ENCODE data around the gene ADAMTS10.

The ADAMTS10 gene

GRCh38 chr19:8585894-8586750 lies 24.4 kb downstream of the ADAMTS10 start:
- H3K4me3 ChIP-seq (ENCODE audit: low read depth, low read length) = no peak overlapping the region
- H3K79me2 ChIP-seq (ENCODE audit: control insufficient read depth, insufficient read depth, low read length, poor library complexity) = no peaks in the 10 kb centered on the region
- H3K9me3 ChIP-seq (ENCODE audit: insufficient read depth, low read depth, low read length) = no peaks in the 10 kb centered on the region
- no peak overlapping the region for H2BK120ac ChIP-seq (ENCODE audit: insufficient read depth, low read length, poor library complexity)
- no peak overlapping the region for H2BK12ac ChIP-seq (ENCODE audit: low read length)
- WGBS (ENCODE audit: extremely low coverage, insufficient coverage, insufficient read length) = no CpG with 5 or more reads among the region's 34 CpGs
- H3K27me3 ChIP-seq (ENCODE audit: insufficient read depth, low read length) = peaks cover 2% of the 10 kb centered on the region
- no peak overlapping the region for H3K4ac ChIP-seq (ENCODE audit: low read depth, low read length)
- no peak overlapping the region for H3K4me2 ChIP-seq (ENCODE audit: low read length)
- H3K79me1 ChIP-seq (ENCODE audit: low read length) = no peaks in the 10 kb centered on the region
- H3K27ac ChIP-seq (ENCODE audit: low read depth, low read length) = no peak overlapping the region
- no peak overlapping the region for H3K9ac ChIP-seq (ENCODE audit: low read length)
- H3K23ac ChIP-seq (ENCODE audit: low read length) = no peak overlapping the region
- no peak overlapping the region for H3K14ac ChIP-seq (ENCODE audit: low read length)
- H4K12ac ChIP-seq (ENCODE audit: low read depth, low read length) = no peak overlapping the region
- H4K8ac ChIP-seq (ENCODE audit: low read depth, low read length) = no peak overlapping the region
- H2BK5ac ChIP-seq (ENCODE audit: low read depth, low read length, poor library complexity) = no peak overlapping the region
- H3K4me1 ChIP-seq (ENCODE audit: control insufficient read depth in 1 of 2, insufficient read depth in 2 of 2, low read length in 2 of 2) = peaks cover 0 to 3% of the 10 kb centered on the region in 2 experiments
- H2AK5ac ChIP-seq (ENCODE audit: low read length) = no peak overlapping the region
- H2AFZ ChIP-seq (ENCODE audit: insufficient read depth, low read length, poor library complexity) = no peak overlapping the region
- DNase-seq = peak; percentile 51 to 77
- no peak overlapping the region for H4K91ac ChIP-seq (ENCODE audit: low read depth, low read length)
- no peaks in the 10 kb centered on the region for H3K36me3 ChIP-seq (ENCODE audit: control insufficient read depth in 1 of 2, insufficient read depth in 2 of 2, low read length in 2 of 2)
- no peak overlapping the region for H3K18ac ChIP-seq (ENCODE audit: low read length)

- Histone ChIP-seq H2BK12ac (ENCODE audit: low read length) (no peak overlapping the region), H3K79me2 (ENCODE audit: control insufficient read depth, insufficient read depth, low read length, poor library complexity) (no peaks in the 10 kb centered on the region), H2BK120ac (ENCODE audit: insufficient read depth, low read length, poor library complexity) (no peak overlapping the region)
Observed at GRCh38 chr19:8584965-8585893, 25.3 kb downstream of the ADAMTS10 start.

GRCh38 chr19:8580710-8581281 lies 29.7 kb downstream of the ADAMTS10 start:
- H4K91ac ChIP-seq (ENCODE audit: low read depth, low read length) = no peak overlapping the region
- H3K18ac ChIP-seq (ENCODE audit: low read length) = no peak overlapping the region
- peaks cover 0 to 3% of the 10 kb centered on the region in 2 experiments for H3K4me1 ChIP-seq (ENCODE audit: control insufficient read depth in 1 of 2, insufficient read depth in 2 of 2, low read length in 2 of 2)
- H3K79me2 ChIP-seq (ENCODE audit: control insufficient read depth, insufficient read depth, low read length, poor library complexity) = no peaks in the 10 kb centered on the region
- H2BK120ac ChIP-seq (ENCODE audit: insufficient read depth, low read length, poor library complexity) = no peak overlapping the region
- no CpG with 5 or more reads among the region's 21 CpGs for WGBS (ENCODE audit: extremely low coverage, insufficient coverage, insufficient read length)
- H2BK12ac ChIP-seq (ENCODE audit: low read length) = no peak overlapping the region
- peak; percentile 78 to 91 for DNase-seq
- no peak overlapping the region for H3K27ac ChIP-seq (ENCODE audit: low read depth, low read length)
- H3K4me2 ChIP-seq (ENCODE audit: low read length) = no peak overlapping the region
- H3K9me3 ChIP-seq (ENCODE audit: insufficient read depth, low read depth, low read length) = peaks cover 5% of the 10 kb centered on the region
- no peaks in the 10 kb centered on the region for H3K36me3 ChIP-seq (ENCODE audit: control insufficient read depth in 1 of 2, insufficient read depth in 2 of 2, low read length in 2 of 2)
- H3K4me3 ChIP-seq (ENCODE audit: low read depth, low read length) = no peak overlapping the region
- H3K9ac ChIP-seq (ENCODE audit: low read length) = no peak overlapping the region
- H2AK5ac ChIP-seq (ENCODE audit: low read length) = no peak overlapping the region
- no peak overlapping the region for H3K23ac ChIP-seq (ENCODE audit: low read length)
- no peak overlapping the region for H2AFZ ChIP-seq (ENCODE audit: insufficient read depth, low read length, poor library complexity)
- H3K27me3 ChIP-seq (ENCODE audit: insufficient read depth, low read length) = no peaks in the 10 kb centered on the region
- H3K4ac ChIP-seq (ENCODE audit: low read depth, low read length) = no peak overlapping the region
- no peak overlapping the region for H3K14ac ChIP-seq (ENCODE audit: low read length)
- H4K12ac ChIP-seq (ENCODE audit: low read depth, low read length) = no peak overlapping the region
- no peak overlapping the region for H2BK5ac ChIP-seq (ENCODE audit: low read depth, low read length, poor library complexity)
- H4K8ac ChIP-seq (ENCODE audit: low read depth, low read length) = no peak overlapping the region
- H3K79me1 ChIP-seq (ENCODE audit: low read length) = no peaks in the 10 kb centered on the region

More at GRCh38 chr19:8584965-8585893, 25.3 kb downstream of the ADAMTS10 start:
- Histone ChIP-seq H3K27me3 (ENCODE audit: insufficient read depth, low read length) (no peaks in the 10 kb centered on the region), H3K4me3 (ENCODE audit: low read depth, low read length) (no peak overlapping the region), H3K9ac (ENCODE audit: low read length) (no peak overlapping the region), H3K14ac (ENCODE audit: low read length) (no peak overlapping the region), H4K12ac (ENCODE audit: low read depth, low read length) (no peak overlapping the region), H3K36me3 (ENCODE audit: control insufficient read depth in 1 of 2, insufficient read depth in 2 of 2, low read length in 2 of 2) (no peaks in the 10 kb centered on the region), H3K4ac (ENCODE audit: low read depth, low read length) (no peak overlapping the region), H3K9me3 (ENCODE audit: insufficient read depth, low read depth, low read length) (peaks cover under 1% of the 10 kb centered on the region), H3K18ac (ENCODE audit: low read length) (no peak overlapping the region), H4K91ac (ENCODE audit: low read depth, low read length) (no peak overlapping the region), H3K4me1 (ENCODE audit: control insufficient read depth in 1 of 2, insufficient read depth in 2 of 2, low read length in 2 of 2) (peaks cover 0 to 3% of the 10 kb centered on the region in 2 experiments), H3K27ac (ENCODE audit: low read depth, low read length) (no peak overlapping the region), H3K23ac (ENCODE audit: low read length) (no peak overlapping the region), H2BK5ac (ENCODE audit: low read depth, low read length, poor library complexity) (no peak overlapping the region), H3K4me2 (ENCODE audit: low read length) (no peak overlapping the region), H2AK5ac (ENCODE audit: low read length) (no peak overlapping the region), H4K8ac (ENCODE audit: low read depth, low read length) (no peak overlapping the region), H2AFZ (ENCODE audit: insufficient read depth, low read length, poor library complexity) (no peak overlapping the region), H3K79me1 (ENCODE audit: low read length) (no peaks in the 10 kb centered on the region)
- no peak for DNase-seq
- no CpG with 5 or more reads among the region's 71 CpGs for WGBS (ENCODE audit: extremely low coverage, insufficient coverage, insufficient read length)

- H2AK5ac ChIP-seq (ENCODE audit: low read length) = no peak overlapping the region
- no peak overlapping the region for H4K91ac ChIP-seq (ENCODE audit: low read depth, low read length)
- no peak overlapping the region for H3K4me3 ChIP-seq (ENCODE audit: low read depth, low read length)
- no peak overlapping the region for H4K12ac ChIP-seq (ENCODE audit: low read depth, low read length)
- no peak overlapping the region for H3K23ac ChIP-seq (ENCODE audit: low read length)
- no peaks in the 10 kb centered on the region for H3K79me1 ChIP-seq (ENCODE audit: low read length)
- H2AFZ ChIP-seq (ENCODE audit: insufficient read depth, low read length, poor library complexity) = no peak overlapping the region
- H3K36me3 ChIP-seq (ENCODE audit: control insufficient read depth in 1 of 2, insufficient read depth in 2 of 2, low read length in 2 of 2) = no peaks in the 10 kb centered on the region
- no peak overlapping the region for H3K9ac ChIP-seq (ENCODE audit: low read length)
- no peak overlapping the region for H3K18ac ChIP-seq (ENCODE audit: low read length)
- H2BK120ac ChIP-seq (ENCODE audit: insufficient read depth, low read length, poor library complexity) = no peak overlapping the region
- H2BK5ac ChIP-seq (ENCODE audit: low read depth, low read length, poor library complexity) = no peak overlapping the region
- peaks cover 5% of the 10 kb centered on the region for H3K9me3 ChIP-seq (ENCODE audit: insufficient read depth, low read depth, low read length)
- peaks cover 0 to 3% of the 10 kb centered on the region in 2 experiments for H3K4me1 ChIP-seq (ENCODE audit: control insufficient read depth in 1 of 2, insufficient read depth in 2 of 2, low read length in 2 of 2)
- no CpG with 5 or more reads among the region's 17 CpGs for WGBS (ENCODE audit: extremely low coverage, insufficient coverage, insufficient read length)
- H3K27me3 ChIP-seq (ENCODE audit: insufficient read depth, low read length) = no peaks in the 10 kb centered on the region
- no peak overlapping the region for H2BK12ac ChIP-seq (ENCODE audit: low read length)
- DNase-seq = peak; percentile 42 to 85
- no peaks in the 10 kb centered on the region for H3K79me2 ChIP-seq (ENCODE audit: control insufficient read depth, insufficient read depth, low read length, poor library complexity)
- no peak overlapping the region for H3K4me2 ChIP-seq (ENCODE audit: low read length)
- H3K14ac ChIP-seq (ENCODE audit: low read length) = no peak overlapping the region
- H4K8ac ChIP-seq (ENCODE audit: low read depth, low read length) = no peak overlapping the region
- no peak overlapping the region for H3K4ac ChIP-seq (ENCODE audit: low read depth, low read length)
- no peak overlapping the region for H3K27ac ChIP-seq (ENCODE audit: low read depth, low read length)
Observed at GRCh38 chr19:8578642-8579265, 31.8 kb downstream of the ADAMTS10 start.

Data from trophoblast cell (in vitro differentiated cells and primary cell).